Lower leg skin (tissue), 3 donors: Measurements from ENCODE around the gene SKIDA1.

ENCODE experiments used
- CTCF ChIP-seq, 3 donors: fragments of 450-650 bp; IDR thresholded peaks; one replicate each; pipeline ENCODE4 v1.5.1; 2016; ENCODE audit warnings: antibody characterized with exemption in 3 of 3, mild to moderate bottlenecking in 3 of 3, moderate library complexity in 2 of 3
- POLR2A ChIP-seq, 2 donors: fragments of 450-650 bp; IDR thresholded peaks; one replicate each; pipeline ENCODE4 v1.6.1; 2016 to 2017; ENCODE audit warnings: antibody characterized with exemption in 2 of 2, mild to moderate bottlenecking in 1 of 2, moderate library complexity in 1 of 2

GRCh38 chr10:21529032-21529910, 3.8 kb upstream of the SKIDA1 start:
- TF ChIP-seq CTCF (IDR thresholded peaks at IDR 0.05) (no peak), POLR2A (IDR thresholded peaks at IDR 0.05) (no peak)
